Spleen (tissue), 7 donors: ENCODE results near the gene AIDA.

Experiments used
- CTCF ChIP-seq, 11 experiments: fragments of 200-600 bp in 7 of 11; fragments of 450-650 bp in 4 of 11; sonication (generic) in 4 of 11; IDR thresholded peaks in 8 of 11; conservative IDR thresholded peaks in 3 of 11; 1 replicate in 7 of 11; 2 replicates in 4 of 11; pipeline versions ENCODE4 v1.4.0 to v1.8.0; 2016 to 2021; ENCODE audit warnings: antibody characterized with exemption in 11 of 11, inconsistent platforms in 4 of 11, mild to moderate bottlenecking in 1 of 11
- POLR2A ChIP-seq, 3 donors: fragments of 450-650 bp; IDR thresholded peaks; one replicate each; pipeline ENCODE4 v1.5.1; 2017; ENCODE audit warnings: antibody characterized with exemption in 3 of 3, mild to moderate bottlenecking in 1 of 3
- POLR2AphosphoS5 ChIP-seq, 3 donors: sonication (generic); formaldehyde crosslinking; IDR thresholded peaks; one replicate each; pipeline ENCODE4 v1.5.1; 2017; ENCODE audit warnings: antibody characterized with exemption in 3 of 3
- donor health status: DM: no; HTN: no; CAD: no; lungs with moderate emphysema.
- donor health status: DM: no; HTN: no; CAD: no.
- donor health status: DM: no; HTN: no; CAD: no.

- no peak for TF ChIP-seq CTCF (IDR thresholded peaks at IDR 0.05 in 8 of 11, conservative IDR thresholded peaks at IDR 0.05 in 3 of 11)
- TF ChIP-seq POLR2A (IDR thresholded peaks at IDR 0.05): peak in 1 of 3 donors; percentile 25
- peak; percentile 97 for TF ChIP-seq POLR2AphosphoS5 (IDR thresholded peaks at IDR 0.05)
Observed at GRCh38 chr1:222713091-222713961, 1.0 kb upstream of the AIDA start.
